HFF-Myc (cell line): ENCODE measurements around the gene HBS1L.

Experiments used
- DNase-seq: peaks from one replicate; pipeline ENCODE4 v3.0.0-alpha.2; 2011; ENCODE audit warnings: low read depth; ENCODE audit errors: extremely low read depth
- H3K4me3 ChIP-seq: replicated peaks from 2 replicates; pipeline ENCODE4 v1.5.1; 2011; ENCODE audit warnings: low read depth, mild to moderate bottlenecking, control low read depth, low read length
- CTCF ChIP-seq: IDR thresholded peaks from 2 replicates; pipeline ENCODE4 v1.5.1; 2012; ENCODE audit warnings: mild to moderate bottlenecking, low read depth, low read length, control low read depth; ENCODE audit errors: missing control alignments

Gene HBS1L

DNA sequence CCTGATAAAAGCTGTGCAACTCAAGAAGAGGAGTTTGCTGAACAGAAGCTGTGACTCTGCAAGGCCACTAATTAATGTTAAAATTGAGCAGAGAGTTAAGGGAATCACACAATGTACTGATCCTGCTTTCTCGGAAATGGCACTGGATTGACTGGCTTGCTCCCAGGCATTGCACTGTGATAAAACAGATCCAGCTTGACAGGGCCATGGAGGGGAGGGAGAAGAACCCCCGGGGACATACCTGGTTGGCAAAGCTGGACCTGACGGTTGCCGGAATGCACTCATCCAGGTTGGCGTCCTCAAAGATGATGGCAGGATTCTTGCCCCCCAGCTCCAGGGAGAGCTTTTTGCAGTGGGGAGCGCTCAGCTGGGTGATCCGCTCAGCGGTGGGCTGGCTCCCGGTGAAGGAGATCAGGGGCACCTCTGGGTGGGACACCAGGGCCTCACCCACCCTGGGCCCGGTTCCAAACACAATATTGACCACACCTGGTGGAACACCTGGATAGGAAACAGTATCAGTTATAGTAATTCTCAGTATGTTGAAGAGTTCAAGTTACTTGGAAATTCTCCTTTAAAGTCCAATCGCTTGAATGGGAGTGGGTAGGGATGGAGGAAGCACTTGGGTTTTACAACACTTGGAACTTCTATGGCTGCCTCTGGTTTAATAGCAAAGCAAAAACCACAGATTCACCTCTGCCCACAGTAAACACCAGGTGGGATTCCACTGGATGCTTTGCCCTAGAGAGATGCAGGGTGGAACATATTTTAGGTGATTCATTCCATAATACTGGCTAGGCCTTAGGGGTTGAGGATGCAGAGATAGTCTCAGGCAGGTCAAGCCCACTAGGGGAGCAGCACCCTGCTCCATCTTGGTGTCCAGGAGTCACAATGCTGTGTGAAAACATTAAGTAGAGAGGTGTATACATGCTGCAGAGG, 121.8 kb downstream of the HBS1L start:
- no peak overlapping the region for H3K4me3 ChIP-seq
- no peak for TF ChIP-seq CTCF
- no peak for DNase-seq

- TF ChIP-seq CTCF: no peak
- no peak overlapping the region for H3K4me3 ChIP-seq
- no peak for DNase-seq
These were observed 122.5 kb downstream of the HBS1L start for GRCh38 chr6:134932098-134932497.

DNA sequence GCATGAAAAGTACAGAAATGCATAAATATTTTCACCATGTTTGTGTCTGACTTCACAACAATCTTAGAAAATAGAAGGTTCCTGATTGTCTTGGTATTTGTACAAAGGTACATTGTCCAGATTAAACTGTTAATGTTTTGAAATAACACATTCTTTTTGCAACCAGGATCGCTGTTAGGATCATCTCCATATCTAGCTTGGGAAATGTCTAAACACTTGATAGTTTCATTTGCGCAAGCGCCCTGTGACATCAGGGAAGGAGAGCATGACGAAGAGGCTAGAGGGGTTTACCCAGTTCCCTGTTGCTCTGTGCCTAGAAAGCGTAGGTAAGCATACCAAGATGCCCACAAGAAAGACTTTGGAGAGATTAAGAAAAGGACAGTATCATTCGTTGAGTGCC, 124.2 kb downstream of the HBS1L start:
- DNase-seq: no peak
- no peak overlapping the region for H3K4me3 ChIP-seq
- no peak for TF ChIP-seq CTCF

GRCh38 chr6:134928151-134928900, 126.3 kb downstream of the HBS1L start:
- no peak overlapping the region for H3K4me3 ChIP-seq
- no peak for DNase-seq
- TF ChIP-seq CTCF: no peak

- DNase-seq: no peak
- no peak overlapping the region for H3K4me3 ChIP-seq
- no peak for TF ChIP-seq CTCF
These were observed 128.8 kb downstream of the HBS1L start for GRCh38 chr6:134925800-134926199.

- no peak for DNase-seq
- H3K4me3 ChIP-seq: no peak overlapping the region
- no peak for TF ChIP-seq CTCF
These were observed 132.8 kb downstream of the HBS1L start for GRCh38 chr6:134921721-134922261.
